HG03060 (cell line): ENCODE results near the gene ADARB1.
"Not testable (repeated sequence)": the region's sequence is repeated elsewhere in the genome, so short reads cannot be mapped to it uniquely, and the experiment has no call there.

Experiments used
- ATAC-seq: cut with Tn5 transposase; IDR thresholded peaks from one replicate; pipeline ENCODE4 v1.9.1; 2021; ENCODE audit warnings: low read depth, moderate number of reproducible peaks; ENCODE audit not compliant: unreplicated experiment

Gene ADARB1, protein sequence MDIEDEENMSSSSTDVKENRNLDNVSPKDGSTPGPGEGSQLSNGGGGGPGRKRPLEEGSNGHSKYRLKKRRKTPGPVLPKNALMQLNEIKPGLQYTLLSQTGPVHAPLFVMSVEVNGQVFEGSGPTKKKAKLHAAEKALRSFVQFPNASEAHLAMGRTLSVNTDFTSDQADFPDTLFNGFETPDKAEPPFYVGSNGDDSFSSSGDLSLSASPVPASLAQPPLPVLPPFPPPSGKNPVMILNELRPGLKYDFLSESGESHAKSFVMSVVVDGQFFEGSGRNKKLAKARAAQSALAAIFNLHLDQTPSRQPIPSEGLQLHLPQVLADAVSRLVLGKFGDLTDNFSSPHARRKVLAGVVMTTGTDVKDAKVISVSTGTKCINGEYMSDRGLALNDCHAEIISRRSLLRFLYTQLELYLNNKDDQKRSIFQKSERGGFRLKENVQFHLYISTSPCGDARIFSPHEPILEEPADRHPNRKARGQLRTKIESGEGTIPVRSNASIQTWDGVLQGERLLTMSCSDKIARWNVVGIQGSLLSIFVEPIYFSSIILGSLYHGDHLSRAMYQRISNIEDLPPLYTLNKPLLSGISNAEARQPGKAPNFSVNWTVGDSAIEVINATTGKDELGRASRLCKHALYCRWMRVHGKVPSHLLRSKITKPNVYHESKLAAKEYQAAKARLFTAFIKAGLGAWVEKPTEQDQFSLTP

DNA sequence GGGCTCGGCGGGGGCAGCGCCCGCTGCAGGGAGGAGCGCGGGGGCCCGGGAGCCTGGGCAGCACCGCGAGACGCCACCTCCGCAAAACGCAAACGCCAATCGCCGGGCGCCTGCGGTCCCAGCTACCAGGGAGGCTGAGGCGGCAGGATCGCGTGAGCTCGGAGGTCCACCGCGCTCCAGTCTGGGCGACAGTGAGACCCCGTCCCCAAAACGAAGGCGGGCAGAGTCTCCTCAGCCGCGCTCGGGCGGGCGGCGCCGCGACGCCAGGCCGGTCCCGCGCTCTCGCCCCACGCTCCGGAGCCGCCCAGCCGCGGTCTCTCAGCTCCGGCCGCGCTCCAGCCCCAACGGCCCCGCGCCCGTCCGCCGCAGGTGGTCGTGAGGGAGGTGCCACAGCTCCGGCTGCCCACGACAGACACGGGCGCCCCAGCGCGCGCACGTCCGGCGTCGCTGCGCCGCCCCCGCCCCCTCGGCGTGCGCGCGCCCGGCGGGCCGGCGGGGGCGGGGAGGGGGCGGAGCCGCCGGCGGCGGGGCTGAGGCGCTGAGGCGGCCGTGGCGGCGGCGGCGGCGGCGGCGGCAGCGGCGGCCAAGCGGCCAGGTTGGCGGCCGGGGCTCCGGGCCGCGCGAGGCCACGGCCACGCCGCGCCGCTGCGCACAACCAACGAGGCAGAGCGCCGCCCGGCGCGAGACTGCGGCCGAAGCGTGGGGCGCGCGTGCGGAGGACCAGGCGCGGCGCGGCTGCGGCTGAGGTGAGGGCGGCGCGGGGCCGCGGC, at the start of gene ADARB1:
Gene ADARB1, plus strand, starts transcription at position 533 of the 770 bp plus-strand sequence. CDS start 97,077 bp downstream, outside the sequence.
- ATAC-seq, result no peak

DNA sequence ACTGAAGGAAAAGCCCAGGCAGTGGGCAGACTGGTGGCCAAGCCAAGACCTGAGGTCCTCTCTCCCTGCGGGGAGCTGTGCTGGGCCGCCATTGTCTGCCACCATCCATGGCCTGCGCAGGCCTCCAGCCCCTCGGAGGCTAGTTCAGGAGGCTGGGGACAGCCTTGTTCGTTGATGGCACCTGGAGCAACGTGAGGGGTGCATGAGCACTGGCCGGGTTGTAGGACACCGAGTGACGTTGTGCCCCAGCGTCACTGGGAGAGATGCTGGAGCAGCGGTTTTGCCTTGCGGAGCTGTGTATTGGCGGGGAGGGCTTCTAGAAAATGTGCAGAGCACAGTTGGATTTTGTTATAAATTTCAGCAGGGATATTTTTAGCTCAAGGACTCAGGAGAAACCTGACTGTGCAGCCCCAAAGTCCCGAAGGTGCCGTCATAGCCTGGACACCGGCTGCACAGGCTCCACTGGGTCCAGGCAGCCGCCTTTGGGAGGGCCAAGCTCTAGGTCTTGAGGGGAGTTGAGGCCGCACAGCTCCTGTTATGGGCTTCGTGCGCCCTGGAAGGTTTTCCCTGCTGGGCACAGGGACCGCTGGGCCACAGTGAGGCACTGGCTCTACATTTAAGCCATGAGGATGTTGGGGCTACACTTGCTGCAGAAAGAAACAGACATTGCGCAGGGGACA, 48.2 kb upstream of the ADARB1 start:
- ATAC-seq, result no peak

DNA sequence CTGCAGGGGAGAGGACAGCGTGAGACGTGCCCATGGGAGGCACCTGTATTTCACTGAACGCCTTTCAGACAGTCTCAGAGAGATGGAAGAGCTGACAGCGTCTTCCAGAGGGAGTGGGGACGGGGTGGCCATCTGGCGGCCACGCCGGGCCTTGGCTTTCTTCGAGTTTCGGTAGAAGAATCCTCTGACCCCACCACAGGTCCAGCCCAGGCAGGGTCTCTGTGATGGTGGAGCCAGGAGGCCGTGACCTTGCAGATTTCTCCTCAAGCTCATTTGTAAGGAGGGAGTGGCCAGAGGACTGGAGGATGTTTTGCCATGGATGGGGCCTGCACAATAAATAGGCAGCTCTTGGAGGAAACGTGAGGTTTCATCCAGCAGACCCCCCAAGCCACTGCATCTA, 47.6 kb upstream of the ADARB1 start:
- no peak for ATAC-seq

DNA sequence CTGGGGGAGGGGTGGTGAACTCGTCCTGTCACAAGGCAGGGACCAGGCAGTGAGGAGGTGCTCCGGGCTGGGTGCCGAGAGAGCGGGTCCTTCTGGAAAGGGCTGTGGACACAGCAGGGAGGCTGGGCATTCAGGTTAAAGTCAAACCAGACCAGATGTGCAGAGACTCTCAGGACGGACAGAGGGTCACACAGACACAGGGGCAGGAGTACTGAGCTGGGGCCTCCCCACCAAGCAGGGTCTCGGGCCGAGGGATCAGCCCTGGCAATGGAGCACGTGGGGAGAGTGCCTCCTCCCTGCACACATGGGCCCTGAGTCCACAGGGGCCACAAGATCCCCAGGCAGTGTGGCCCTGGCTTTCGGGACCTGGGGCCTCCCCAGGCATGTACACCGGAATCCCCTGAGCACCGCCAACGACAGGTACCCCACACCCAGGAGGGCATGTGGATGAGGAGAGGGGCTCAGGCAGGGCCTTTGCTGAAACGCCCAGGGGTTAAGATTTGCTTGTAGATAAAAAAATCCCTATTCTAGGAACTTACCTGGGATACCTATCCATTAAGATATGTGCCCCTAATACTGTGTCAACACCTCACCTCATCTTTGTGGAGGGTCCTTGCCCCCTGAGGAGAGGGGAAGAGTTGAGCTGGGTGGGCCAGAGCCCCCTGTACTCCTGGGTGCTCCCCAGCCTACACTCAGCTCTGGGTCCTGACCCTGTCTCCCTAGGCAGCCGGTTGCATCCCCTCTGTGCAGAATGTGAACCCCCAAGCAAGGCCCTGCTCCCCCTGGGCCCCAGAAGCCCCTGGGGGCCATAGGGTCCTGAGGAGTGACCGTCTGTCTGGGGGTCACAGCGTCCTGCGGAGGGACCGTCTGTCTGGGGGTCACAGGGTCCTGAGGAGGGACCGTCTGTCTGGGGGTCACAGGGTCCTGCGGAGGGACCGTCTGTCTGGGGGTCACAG, 46.9 kb upstream of the ADARB1 start:
- ATAC-seq, result no peak

DNA sequence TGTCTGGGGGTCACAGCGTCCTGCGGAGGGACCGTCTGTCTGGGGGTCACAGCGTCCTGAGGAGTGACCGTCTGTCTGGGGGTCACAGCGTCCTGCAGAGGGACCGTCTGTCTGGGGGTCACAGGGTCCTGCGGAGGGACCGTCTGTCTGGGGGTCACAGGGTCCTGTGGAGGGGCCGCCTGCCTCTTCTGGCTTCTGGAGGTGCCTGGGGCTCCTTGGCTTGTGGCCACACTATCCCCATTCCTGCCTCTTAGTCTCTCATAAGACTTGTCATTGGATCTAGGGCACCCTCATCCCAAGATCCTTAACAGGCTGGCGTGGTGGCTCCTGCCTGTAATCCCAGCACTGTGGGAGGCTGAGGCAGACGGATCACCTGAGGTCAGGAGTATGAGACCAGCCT, 45.7 kb upstream of the ADARB1 start:
- ATAC-seq, result not testable (repeated sequence)

DNA sequence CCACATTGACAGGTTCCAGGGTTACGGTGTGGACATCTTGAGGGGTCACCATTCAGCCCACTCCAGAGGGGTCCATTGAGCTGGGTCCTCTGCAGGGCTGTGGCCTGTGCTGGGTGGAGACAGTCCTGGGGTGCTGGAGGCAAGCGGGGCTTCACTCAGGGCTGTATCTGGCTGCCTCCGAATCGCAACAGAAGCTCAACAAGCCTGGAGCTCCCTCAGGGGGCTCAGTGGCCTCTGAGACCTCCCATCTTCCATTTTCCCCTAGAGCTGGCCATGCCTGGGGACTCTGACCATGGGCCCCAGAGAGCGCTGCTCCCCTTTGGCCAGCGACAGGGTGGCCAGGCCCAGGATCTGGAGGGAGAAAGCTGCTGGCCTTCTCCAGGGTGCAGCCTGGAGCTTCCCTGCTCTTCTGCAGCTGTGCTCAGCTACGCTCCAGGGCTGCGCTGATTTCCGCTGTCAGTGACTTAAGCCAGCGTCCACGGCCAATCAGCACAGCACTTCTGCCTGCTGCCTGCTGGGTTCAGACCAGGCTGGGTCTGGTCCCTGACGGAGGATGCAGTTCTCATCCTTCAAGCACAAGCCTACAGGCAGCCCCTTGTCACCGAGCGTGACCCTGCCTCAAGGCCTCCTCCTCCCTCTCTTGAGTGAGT, 45.0 kb upstream of the ADARB1 start:
- no peak for ATAC-seq

DNA sequence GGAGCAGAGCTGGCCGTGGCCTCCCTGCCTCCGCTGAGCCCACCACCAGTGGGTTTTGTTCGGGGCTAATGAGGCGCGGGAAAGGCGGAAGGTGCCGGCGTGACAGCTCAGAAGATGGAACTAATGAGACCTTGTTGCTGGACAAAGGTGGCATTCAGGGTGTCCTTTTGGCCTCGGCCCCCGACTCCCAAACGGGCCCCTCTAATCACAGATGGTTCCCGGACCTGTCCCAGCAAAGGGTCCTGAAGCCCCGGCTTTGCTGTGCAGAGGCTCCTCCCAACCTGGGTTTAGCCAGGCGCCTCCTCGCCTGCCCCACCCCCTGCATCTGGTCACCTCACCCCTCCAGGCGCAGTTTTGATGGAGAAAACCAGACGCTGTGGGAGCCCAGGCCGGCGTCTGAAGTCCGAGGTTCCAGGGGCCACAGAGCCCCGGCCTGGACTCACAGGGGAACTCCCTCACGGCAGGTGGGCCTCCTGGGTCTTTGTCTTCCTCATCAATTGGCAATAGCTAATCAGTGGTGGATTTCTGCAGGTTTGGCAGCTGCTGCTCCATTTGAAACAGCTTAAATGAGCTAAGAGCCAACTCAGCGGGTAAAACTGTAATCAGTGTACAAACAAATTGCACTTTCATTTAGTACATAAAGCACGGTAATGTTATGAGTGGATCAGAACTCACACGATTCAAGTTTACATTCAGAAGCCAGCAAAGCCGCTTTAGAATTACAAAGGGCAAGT, 44.3 kb upstream of the ADARB1 start:
- no peak for ATAC-seq

DNA sequence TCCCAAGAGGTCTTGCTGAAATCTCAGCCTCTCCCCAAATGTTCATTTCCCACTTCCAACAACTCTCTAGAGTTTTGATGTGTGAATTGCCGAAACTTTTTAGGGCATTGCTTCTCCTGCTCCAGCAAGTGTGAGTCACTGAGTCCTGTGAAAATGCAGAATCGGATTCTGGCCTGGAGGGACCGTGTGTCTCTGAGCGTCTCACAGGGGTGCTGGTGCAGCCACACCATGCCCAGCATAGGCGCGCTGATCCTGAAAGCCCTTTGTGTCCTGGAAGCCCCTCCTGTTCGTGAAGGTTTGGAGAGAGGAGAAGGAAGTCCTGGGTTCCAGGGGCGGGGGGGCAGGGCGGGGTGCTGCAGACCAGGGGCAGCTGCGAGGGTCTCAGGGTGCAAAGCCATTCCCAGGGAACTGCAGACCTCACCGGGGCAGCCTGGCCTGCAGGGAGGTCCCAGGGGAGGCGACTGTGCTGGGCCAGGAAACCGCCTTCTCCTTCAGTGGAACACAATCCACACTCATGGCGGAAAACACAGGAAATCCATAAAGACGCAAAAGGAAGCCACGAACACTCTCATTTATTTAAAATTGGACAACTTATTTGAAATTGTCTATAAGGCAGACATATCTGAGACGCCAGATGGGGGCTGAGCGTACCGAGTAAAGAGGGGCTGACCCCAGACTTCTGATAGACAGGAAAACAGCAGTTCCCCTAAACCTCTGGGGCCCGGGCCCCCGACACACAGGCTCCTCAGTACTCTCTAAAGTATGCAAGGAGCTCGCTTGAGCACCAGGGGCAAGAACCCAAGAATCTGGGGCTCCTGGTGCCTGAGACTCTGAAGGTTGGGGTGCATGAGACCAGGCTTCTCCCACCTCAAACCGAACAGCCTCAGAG, 43.5 kb upstream of the ADARB1 start:
- no peak for ATAC-seq

DNA sequence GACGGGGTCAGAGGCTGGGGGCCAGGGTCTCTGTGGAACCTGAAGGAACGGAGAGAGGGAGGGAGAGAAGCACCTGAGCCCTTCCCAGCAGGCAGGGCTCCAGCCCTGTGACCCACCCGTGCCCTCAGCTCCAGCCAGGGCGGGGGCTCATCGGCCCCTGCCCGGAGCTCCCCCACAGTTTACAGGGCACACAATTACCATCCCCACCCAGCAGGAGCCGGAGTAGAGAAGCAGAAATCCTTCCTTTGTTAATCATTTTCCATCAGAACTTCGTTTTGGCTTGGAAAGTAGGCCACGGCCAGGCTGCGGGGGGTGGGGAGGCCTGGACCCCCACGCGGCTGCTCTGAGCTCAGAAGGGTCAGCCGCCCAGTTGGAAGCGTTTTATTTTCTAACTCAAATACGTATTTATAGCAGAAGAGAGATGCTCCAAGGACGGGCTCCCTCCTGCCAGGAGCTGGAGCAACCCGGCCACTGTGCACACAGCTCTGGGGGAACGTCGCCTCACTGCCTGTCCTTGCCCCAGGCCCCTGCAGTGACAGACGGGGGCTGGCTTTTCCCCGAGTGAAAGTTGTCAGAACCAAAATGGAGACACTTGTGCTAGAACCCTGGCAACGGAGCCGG, 42.7 kb upstream of the ADARB1 start:
- no peak for ATAC-seq

DNA sequence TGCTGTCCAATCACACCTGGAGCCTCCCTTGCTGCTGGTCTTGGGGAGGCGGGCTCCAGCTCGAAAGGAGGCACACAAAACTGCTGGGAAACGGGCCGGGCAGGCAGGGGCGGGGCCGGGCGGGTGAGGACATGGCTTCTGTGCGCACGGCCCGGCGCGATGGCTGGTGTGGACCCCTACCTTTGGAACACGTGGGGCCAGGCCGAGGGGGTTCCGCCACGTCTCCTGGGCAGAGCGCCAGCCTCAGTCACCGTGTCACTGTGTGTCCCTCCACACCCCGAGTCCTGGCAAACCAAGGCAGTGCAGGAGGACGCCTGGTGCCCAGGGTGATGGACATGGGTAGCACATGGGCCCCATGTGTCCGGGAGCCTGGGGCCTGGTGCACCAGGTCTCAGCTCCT, 42.0 kb upstream of the ADARB1 start:
- no peak for ATAC-seq

DNA sequence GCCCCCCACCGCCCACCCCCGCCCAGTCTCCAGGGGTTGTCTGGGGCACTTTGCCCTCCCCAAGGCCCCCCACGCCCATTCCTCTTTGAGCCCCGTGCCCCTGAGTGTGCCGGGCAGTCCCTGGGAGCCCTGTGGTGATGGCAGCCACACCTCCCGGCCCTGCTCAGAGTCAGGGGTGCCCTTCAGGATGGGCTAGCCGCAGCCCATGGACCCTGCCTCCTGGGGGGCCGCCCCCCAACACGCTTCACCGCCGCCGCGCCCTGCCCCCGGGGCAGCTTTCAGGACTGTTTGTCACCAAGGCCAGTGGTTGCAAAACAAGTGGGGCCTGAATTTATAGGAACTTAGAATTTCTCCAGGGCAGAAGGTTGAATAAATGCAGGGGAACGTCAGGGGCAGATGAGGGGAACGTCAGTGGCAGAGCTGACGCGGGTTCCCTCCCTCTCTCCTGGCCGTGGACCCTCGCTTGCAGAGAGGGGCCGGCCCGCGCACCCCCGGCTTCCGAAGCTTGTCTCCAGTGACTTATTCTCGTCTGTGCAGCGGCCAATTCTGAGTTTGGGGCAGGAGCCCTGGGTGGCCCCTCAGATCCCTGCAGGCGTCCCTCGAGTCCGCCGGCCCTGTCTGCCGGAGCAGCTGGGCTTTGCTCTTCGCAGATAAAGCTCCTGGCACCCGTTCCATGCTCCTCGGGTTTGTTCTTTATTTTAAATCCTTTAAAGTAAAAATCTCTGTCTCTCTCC, 41.2 kb upstream of the ADARB1 start:
- ATAC-seq, result no peak

DNA sequence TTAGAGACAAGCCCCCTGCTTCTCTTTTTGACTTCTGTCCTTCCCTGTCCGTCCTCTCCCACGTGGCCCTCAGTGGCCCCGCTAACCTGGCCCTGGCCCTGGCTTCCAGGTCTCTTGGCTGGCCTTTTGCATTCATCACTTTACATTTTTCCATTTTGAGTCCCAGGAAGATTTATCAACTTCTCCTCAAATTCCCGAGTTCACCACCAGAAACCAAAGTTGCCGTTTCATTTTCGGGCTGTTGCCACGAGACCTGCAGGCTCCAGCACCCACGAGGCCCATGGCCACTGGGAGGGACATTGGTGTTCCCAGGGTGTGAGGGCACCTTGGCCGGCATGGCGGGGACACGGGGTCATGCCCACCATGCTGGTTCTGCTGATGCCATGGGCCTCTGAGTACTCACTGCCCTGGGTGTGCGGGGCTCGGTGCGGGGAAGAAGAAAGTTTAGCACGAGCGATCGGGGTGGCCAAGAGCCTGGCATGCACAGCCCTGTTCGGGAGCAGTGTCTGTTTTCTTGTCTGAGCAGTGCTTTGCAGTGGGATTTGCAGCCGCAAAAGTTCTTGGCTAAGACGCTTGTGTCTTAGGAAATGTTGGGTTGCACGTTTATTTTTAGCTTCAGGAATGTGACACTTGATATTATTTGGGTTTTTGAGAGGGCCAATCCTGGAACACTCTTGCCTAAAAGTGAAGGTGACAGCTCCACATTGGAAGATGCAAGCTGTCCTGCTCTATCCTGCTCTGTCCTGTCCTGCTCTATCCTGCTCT, 40.4 kb upstream of the ADARB1 start:
- ATAC-seq, result no peak

DNA sequence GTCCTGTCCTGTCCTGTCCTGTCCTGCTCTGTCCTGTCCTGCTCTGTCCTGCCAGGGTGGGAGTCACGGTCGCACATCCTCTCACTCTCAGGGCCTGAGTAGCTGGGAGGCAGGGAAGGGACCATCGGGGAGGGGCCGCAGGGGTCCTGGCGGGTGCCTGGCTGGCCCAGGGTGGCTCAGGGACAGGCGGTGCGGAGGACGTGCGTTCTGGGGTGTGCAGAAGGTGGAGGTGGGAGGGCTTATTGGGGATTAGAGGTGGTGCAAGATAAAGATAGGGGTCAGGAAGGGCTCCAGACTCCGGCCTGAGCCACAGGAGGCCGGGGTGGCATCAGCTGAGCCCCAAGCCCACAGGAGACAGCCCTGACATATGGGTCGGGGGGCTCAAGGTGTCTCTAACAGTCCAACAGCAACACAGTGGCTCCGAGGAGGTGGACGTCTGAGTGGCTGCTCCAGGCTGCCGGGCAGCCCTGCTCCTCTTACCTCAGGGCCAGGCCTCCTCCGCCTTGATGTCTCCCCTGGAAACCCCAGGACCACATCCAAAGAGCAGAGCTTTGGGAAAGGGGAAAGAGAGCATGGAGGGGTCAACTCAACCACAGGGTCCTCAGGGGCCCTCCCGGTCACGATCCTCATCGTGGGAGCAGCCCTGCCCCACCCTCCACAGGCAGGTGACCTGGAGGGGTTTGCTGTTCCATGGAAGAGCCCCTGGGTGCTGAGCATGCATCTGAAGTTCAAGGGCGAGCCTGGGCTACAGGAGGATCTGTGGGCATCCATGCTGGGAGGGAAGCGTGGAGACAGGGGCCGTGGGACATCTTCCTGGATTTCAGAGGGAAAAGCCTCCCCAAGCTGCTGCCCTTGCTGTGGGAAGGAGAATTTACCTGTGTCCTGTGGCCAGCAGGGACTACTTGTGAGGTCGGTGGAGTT, 39.6 kb upstream of the ADARB1 start:
- ATAC-seq, result no peak

DNA sequence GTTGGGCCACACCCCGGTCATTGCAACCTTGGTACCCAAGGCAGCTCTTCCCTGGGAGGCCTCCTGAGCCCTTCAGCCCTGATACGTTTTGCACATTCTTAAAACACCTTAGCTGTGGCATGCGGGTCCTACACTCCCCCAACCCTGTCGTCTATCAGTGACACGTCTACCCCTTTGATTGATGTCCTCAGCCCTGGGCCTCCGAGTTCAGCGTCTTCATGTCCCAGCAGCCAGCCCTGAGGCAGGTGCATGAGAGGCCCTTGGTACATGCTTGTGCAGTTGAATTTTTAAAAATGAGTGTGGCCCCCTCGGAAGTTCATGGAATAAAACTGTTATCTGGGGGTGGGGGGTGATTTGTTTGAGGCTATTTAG, 38.9 kb upstream of the ADARB1 start:
- no peak for ATAC-seq

DNA sequence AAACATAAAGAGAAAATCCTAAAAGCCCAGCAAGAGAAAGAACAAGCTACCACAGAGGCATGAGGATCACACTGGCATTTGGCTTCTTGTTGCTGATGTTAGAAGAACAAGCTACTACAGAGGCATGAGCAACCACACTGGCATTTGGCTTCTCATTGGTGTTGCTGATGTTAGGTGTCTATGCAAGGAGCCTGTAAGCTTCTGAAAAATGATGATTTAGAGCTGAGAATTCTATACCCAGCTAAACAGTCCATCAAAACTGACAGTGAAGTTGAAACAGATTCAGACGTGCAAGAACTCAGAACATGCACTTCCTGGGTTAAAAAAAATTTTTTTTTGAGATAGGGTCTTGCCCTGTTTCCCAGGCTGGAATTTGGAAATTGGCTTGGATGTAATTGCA, 37.8 kb upstream of the ADARB1 start:
- ATAC-seq, result no peak
